Measurements from ENCODE around the gene ABCC2.

The ABCC2 gene

DNA sequence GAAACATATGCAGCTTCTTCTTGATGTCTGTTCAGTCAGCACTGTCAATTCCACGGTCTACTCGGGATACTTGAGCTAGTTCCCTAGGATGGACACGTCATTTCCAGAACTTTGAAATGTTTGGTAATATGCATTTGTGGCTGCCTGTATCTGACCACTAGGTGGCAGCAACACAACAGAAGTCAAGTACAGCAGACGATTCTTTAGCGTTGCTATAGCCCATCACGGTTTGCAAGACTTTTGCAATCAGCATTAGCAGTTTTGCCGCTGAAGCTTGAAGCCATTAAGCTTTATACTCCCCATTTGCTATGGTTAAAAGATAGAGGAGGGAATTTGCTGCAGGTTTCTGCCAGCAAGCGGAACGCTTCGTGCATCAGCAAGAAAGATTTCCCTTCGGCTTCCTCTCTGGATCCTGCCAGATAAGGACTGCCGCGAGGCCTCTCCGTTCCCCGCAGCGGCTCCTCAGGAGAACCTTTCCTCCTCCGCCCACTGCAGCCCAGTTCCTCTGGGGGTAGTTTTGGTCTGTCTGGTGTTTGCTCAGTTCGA is 63.5 kb downstream of the ABCC2 start:
- Histone ChIP-seq H3K4me3 (ENCODE audit: low read depth, low read length) (peak overlapping the region; percentile 50), H3K4me1 (no peaks in the 10 kb centered on the region), H3K9me3 (no peaks in the 10 kb centered on the region), H3K36me3 (no peaks in the 10 kb centered on the region), H3K27me3 (no peaks in the 10 kb centered on the region)
- DNase-seq: peak; percentile 72
- peak; percentile 88 for TF ChIP-seq CTCF (IDR thresholded peaks at IDR 0.05; ENCODE audit: low read depth, low read length)

- TF ChIP-seq CTCF (IDR thresholded peaks at IDR 0.05; ENCODE audit: low read depth, low read length): no peak
- Histone ChIP-seq H3K36me3 (no peaks in the 10 kb centered on the region), H3K27me3 (no peaks in the 10 kb centered on the region), H3K4me3 (ENCODE audit: low read depth, low read length) (no peak overlapping the region), H3K9me3 (no peaks in the 10 kb centered on the region), H3K4me1 (no peaks in the 10 kb centered on the region)
- no peak for DNase-seq
Observed at GRCh38 chr10:99849057-99849456, 66.6 kb downstream of the ABCC2 start.

DNA sequence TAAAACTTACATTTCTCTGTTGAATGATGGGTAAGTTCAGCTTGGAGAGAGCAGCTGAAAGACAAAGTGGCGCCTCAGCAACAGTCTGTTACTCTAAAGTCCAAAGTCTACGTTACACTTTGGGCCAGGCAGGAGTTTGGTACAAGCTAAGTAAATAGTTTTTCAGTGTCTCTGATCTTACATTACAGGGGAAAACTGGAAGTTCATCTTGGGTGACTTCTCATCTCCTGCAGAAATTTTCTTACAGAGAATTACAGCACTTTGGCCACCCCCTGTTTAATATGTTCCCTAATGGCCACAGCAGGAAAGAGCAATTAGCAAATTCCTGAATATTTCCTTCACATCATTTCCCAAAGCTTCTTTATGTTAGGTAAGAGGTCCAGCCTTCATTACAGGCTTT is 67.1 kb downstream of the ABCC2 start:
- Histone ChIP-seq H3K4me3 (ENCODE audit: low read depth, low read length) (no peak overlapping the region), H3K36me3 (no peaks in the 10 kb centered on the region), H3K9me3 (no peaks in the 10 kb centered on the region), H3K27me3 (no peaks in the 10 kb centered on the region), H3K4me1 (no peaks in the 10 kb centered on the region)
- TF ChIP-seq CTCF (IDR thresholded peaks at IDR 0.05; ENCODE audit: low read depth, low read length): no peak
- no peak for DNase-seq

GRCh38 chr10:99850021-99850766 is 67.8 kb downstream of the ABCC2 start:
- no peak for TF ChIP-seq CTCF (IDR thresholded peaks at IDR 0.05; ENCODE audit: low read depth, low read length)
- no peaks in the 10 kb centered on the region for H3K36me3 ChIP-seq
- no peaks in the 10 kb centered on the region for H3K4me1 ChIP-seq
- H3K27me3 ChIP-seq: no peaks in the 10 kb centered on the region
- H3K4me3 ChIP-seq (ENCODE audit: low read depth, low read length): no peak overlapping the region
- H3K9me3 ChIP-seq: no peaks in the 10 kb centered on the region
- DNase-seq: no peak

GRCh38 chr10:99850767-99851340 is 68.4 kb downstream of the ABCC2 start:
- DNase-seq: no peak

More at GRCh38 chr10:99850767-99851340, 68.4 kb downstream of the ABCC2 start:
- H3K9me3 ChIP-seq: no peaks in the 10 kb centered on the region
- no peaks in the 10 kb centered on the region for H3K4me1 ChIP-seq
- TF ChIP-seq CTCF (IDR thresholded peaks at IDR 0.05; ENCODE audit: low read depth, low read length): no peak
- H3K27me3 ChIP-seq: no peaks in the 10 kb centered on the region
- H3K36me3 ChIP-seq: no peaks in the 10 kb centered on the region
- no peak overlapping the region for H3K4me3 ChIP-seq (ENCODE audit: low read depth, low read length)
